OCI-LY7 (cell line): Measurements from ENCODE around the gene SLC66A3. TPM values are rescaled to one million over a fixed set of nuclear protein-coding genes. Genes with fewer than 3 reads are reported as not detected.

Experiments
- BruUV-seq: library from RNA; stranded (reverse); fragments of 400-500 nt; replicated peaks from 2 replicates; lab custom pipeline; 2021; lab: Mats Ljungman, UMichigan
- CTCF ChIA-PET: fragments of 300-600 bp; sonication (Branson Sonifier 250); formaldehyde crosslinking; loops from one replicate; lab custom pipeline; 2022; ENCODE audit warnings: antibody characterized with exemption; ENCODE audit not compliant: unreplicated experiment; lab: Charles Lee
- POLR2A ChIA-PET: fragments of 300-600 bp; sonication (Branson Sonifier 250); formaldehyde crosslinking; loops from one replicate; lab custom pipeline; 2022; ENCODE audit warnings: antibody characterized with exemption; lab: Charles Lee
- DNase-seq: peaks from one replicate; pipeline ENCODE4 v3.0.0-alpha.2; 2015; ENCODE audit warnings: low spot score
- H2AFZ ChIP-seq: fragments of 200-600 bp; sonication (generic), shearing (Covaris generic); 2 replicates; pipeline ENCODE4 v1.6.1; 2014; ENCODE audit warnings: mild to moderate bottlenecking, antibody characterized with exemption, low read length, moderate library complexity
- H3K27ac ChIP-seq: fragments of 200-600 bp; sonication (generic); 2 replicates; pipeline ENCODE4 v1.5.1; 2014; ENCODE audit warnings: mixed run types, low read depth, mild to moderate bottlenecking, moderate library complexity, low read length, inconsistent platforms; ENCODE audit not compliant: poor library complexity, severe bottlenecking
- H3K36me3 ChIP-seq: fragments of 200-600 bp; sonication (generic); 2 replicates; pipeline ENCODE4 v1.6.1; 2014; ENCODE audit warnings: mild to moderate bottlenecking, antibody characterized with exemption, low read length, moderate library complexity, mixed read lengths; ENCODE audit not compliant: insufficient read depth
- H3K4me1 ChIP-seq: fragments of 200-600 bp; sonication (generic); 2 replicates; pipeline ENCODE4 v1.5.1; 2014; ENCODE audit warnings: mild to moderate bottlenecking, low read length; ENCODE audit not compliant: insufficient read depth, poor library complexity, severe bottlenecking
- H3K4me2 ChIP-seq: fragments of 200-600 bp; sonication (generic); 2 replicates; pipeline ENCODE4 v1.6.1; 2014; ENCODE audit warnings: mild to moderate bottlenecking, low read length
- H3K4me3 ChIP-seq: fragments of 200-600 bp; sonication (generic); 2 replicates; pipeline ENCODE4 v1.5.1; 2014; ENCODE audit warnings: mild to moderate bottlenecking, low read depth, low read length; ENCODE audit not compliant: poor library complexity, severe bottlenecking
- H3K79me2 ChIP-seq: fragments of 200-600 bp; sonication (generic); 2 replicates; pipeline ENCODE4 v1.6.1; 2016; ENCODE audit warnings: low read depth, mild to moderate bottlenecking, low read length, moderate library complexity, mixed read lengths; ENCODE audit not compliant: insufficient read depth
- H3K9me2 ChIP-seq: fragments of 200-600 bp; sonication (generic); 2 replicates; pipeline ENCODE4 v1.6.1; 2016; ENCODE audit warnings: mild to moderate bottlenecking, low read length, mixed read lengths; ENCODE audit not compliant: insufficient read depth
- H3K9me3 ChIP-seq: fragments of 200-600 bp; sonication (generic); 2 replicates; pipeline ENCODE4 v1.6.1; 2014; ENCODE audit warnings: mild to moderate bottlenecking, mixed run types, low read length, mixed read lengths
- H4K20me1 ChIP-seq: fragments of 200-600 bp; sonication (generic); 2 replicates; pipeline ENCODE4 v1.6.1; 2014; ENCODE audit warnings: mild to moderate bottlenecking, antibody characterized with exemption, low read length, moderate library complexity, mixed read lengths; ENCODE audit not compliant: insufficient read depth
- CTCF ChIP-seq: fragments of 200-600 bp; sonication (generic); conservative IDR thresholded peaks from 2 replicates; pipeline ENCODE4 v1.5.1; 2014; ENCODE audit warnings: mild to moderate bottlenecking, antibody characterized with exemption, low read length, moderate library complexity, mixed read lengths
- EZH2phosphoT487 ChIP-seq: fragments of 200-600 bp; sonication (generic); IDR thresholded peaks from 2 replicates; pipeline ENCODE4 v1.6.1; 2018; ENCODE audit warnings: low read depth, borderline replicate concordance, mild to moderate bottlenecking, mixed run types, antibody characterized with exemption, low read length, moderate library complexity, mixed read lengths
- intact Hi-C: fragments of 100-400 bp; cut with micrococcal nuclease; formaldehyde crosslinking; loops from one replicate; pipeline ENCODE4 v1.10.0; 2022; ENCODE audit not compliant: unreplicated experiment
- total RNA-seq, 2 experiments: library from RNA; depleted of rRNA in 1 of 2; stranded (reverse); fragments of >200 nt in 1 of 2; shearing (Covaris generic) in 1 of 2; gene quantifications; 2 replicates each; pipeline ENCODE4 v1.2.3, GENCODE V29; 2014 to 2022

SLC66A3 gene
- total RNA-seq, 2 experiments from 2014 or later = 6.0 to 10.0 TPM

DNA sequence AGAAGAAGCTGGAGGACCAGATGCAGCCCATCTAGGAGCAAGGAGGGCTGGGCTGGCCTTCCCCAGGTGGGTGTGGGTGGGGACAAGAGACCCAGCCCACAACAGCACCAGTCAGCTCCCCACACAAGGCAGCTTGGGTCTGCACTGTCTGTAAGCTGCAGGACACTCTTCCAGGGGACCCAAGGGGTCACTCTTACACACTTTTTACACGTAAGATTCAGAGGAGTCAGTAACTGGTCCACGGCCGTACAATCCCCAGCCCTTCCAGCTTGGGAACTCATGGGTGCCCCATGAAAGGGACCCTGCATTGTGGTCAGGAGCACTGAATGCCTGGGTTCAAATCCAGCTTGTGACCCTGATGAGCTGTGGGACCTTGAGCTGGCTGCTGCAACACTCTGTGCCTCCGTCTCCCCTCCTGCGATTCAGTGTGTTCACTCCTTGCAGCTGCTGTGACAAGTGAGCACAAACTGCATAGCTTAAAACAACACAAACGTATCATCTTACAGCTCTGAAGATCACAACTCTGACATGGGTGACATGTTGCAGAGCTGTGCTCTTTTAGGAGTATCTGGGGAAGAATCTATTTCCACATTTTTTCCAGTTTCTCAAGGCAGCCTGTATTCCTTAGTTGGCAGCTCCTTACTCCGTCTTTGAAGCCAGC, 11.1 kb upstream of the SLC66A3 start:
- intact Hi-C loops = no loop called here
- no peaks in the 10 kb centered on the region for H3K9me3 ChIP-seq
- no TSS peak for BruUV-seq
- H2AFZ ChIP-seq = no peak overlapping the region
- POLR2A ChIA-PET = interaction anchor here (1.1 kb wide), 1 partner anchor 15 kb away, joined by 3 read pairs; no protein-coding TSS in a partner anchor
- H3K27ac ChIP-seq = no peak overlapping the region
- no peak overlapping the region for H3K4me3 ChIP-seq
- H3K36me3 ChIP-seq = no peaks in the 10 kb centered on the region
- H3K9me2 ChIP-seq = no peaks in the 10 kb centered on the region
- no peak overlapping the region for H3K4me2 ChIP-seq
- CTCF ChIA-PET = no interaction called here
- no peaks in the 10 kb centered on the region for H4K20me1 ChIP-seq
- peaks cover 7% of the 10 kb centered on the region for H3K4me1 ChIP-seq
- H3K79me2 ChIP-seq = no peaks in the 10 kb centered on the region
- DNase-seq = no peak
- TF ChIP-seq CTCF = no peak
- TF ChIP-seq EZH2phosphoT487 = no peak

DNA sequence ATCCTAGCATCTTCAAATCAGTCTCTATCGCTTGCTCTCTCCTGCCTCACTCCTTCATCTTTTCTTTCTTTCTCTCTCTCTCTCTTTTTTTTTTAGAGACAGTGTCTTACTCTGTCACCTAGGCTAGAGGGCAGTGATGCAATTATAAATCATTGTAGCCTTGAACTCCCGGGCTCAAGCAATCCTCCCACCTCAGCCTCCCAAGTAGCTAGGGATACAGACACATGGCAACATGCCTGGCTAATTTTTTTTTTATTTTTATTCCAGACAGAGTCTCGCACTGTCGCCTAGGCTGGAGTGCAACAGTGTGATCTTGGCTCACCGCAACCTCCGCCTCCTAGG, 10.6 kb upstream of the SLC66A3 start:
- Histone ChIP-seq H3K9me2 (no peaks in the 10 kb centered on the region), H4K20me1 (no peaks in the 10 kb centered on the region), H3K4me2 (no peak overlapping the region), H3K79me2 (no peaks in the 10 kb centered on the region), H3K9me3 (no peaks in the 10 kb centered on the region), H3K27ac (no peak overlapping the region), H3K4me1 (peaks cover 7% of the 10 kb centered on the region), H2AFZ (no peak overlapping the region), H3K36me3 (no peaks in the 10 kb centered on the region), H3K4me3 (no peak overlapping the region)
- POLR2A ChIA-PET = interaction anchor here (0.5 to 1.1 kb wide), 2 partner anchors 14 to 308 kb away, joined by 3 read pairs; no protein-coding TSS in a partner anchor
- no peak for TF ChIP-seq EZH2phosphoT487
- no peak for TF ChIP-seq CTCF
- no peak for DNase-seq
- no TSS peak for BruUV-seq
- CTCF ChIA-PET = no interaction called here
- intact Hi-C loops = no loop called here

GRCh38 chr2:11145350-11145749, 9.9 kb upstream of the SLC66A3 start:
- TF ChIP-seq CTCF = no peak
- TF ChIP-seq EZH2phosphoT487 = no peak
- peak; percentile 34 for DNase-seq
- peaks cover 7% of the 10 kb centered on the region for H3K4me1 ChIP-seq
- H3K4me3 ChIP-seq = no peak overlapping the region
- no peaks in the 10 kb centered on the region for H3K9me3 ChIP-seq
- ChIA-PET POLR2A (interaction anchor here (0.5 to 0.6 kb wide), 2 partner anchors 124 to 307 kb away, joined by 3 to 7 read pairs; no protein-coding TSS in a partner anchor), CTCF (interaction anchor here (0.6 kb wide), 1 partner anchor 12 kb away, joined by 6 read pairs; a partner anchor contains a TSS)
- no TSS peak for BruUV-seq
- no peaks in the 10 kb centered on the region for H3K9me2 ChIP-seq
- no peaks in the 10 kb centered on the region for H3K79me2 ChIP-seq
- H3K27ac ChIP-seq = no peak overlapping the region
- no peaks in the 10 kb centered on the region for H3K36me3 ChIP-seq
- no peak overlapping the region for H3K4me2 ChIP-seq
- intact Hi-C loops = no loop called here
- no peak overlapping the region for H2AFZ ChIP-seq
- H4K20me1 ChIP-seq = no peaks in the 10 kb centered on the region
